ENCODE data around the gene CFAP298.
"Not testable (repeated sequence)": the region's sequence is repeated elsewhere in the genome, so short reads cannot be mapped to it uniquely, and the experiment has no call there.

- not testable (repeated sequence) for TF ChIP-seq RARB (CRISPR knock-in tag; IDR thresholded peaks at IDR 0.05); TOX (CRISPR knock-in tag; IDR thresholded peaks at IDR 0.05; ENCODE audit: borderline replicate concordance)
These were observed 1.2 kb downstream of the CFAP298 start for GRCh38 chr21:32610940-32611339.

Measured in SK-N-SH treated with all-trans-retinoic acid at 6 μM for 48 hours (cell line).